ENCODE results near the gene DCBLD1.
"Not testable (repeated sequence)": the region's sequence is repeated elsewhere in the genome, so short reads cannot be mapped to it uniquely, and the experiment has no call there.

DCBLD1 gene

GRCh38 chr6:117503211-117503610, 20.7 kb downstream of the DCBLD1 start:
- no peak for DNase-seq

- no peak for DNase-seq
These were observed 22.1 kb downstream of the DCBLD1 start for GRCh38 chr6:117504478-117505144.

GRCh38 chr6:117505311-117505710, 22.8 kb downstream of the DCBLD1 start:
- no peak for DNase-seq

DNA sequence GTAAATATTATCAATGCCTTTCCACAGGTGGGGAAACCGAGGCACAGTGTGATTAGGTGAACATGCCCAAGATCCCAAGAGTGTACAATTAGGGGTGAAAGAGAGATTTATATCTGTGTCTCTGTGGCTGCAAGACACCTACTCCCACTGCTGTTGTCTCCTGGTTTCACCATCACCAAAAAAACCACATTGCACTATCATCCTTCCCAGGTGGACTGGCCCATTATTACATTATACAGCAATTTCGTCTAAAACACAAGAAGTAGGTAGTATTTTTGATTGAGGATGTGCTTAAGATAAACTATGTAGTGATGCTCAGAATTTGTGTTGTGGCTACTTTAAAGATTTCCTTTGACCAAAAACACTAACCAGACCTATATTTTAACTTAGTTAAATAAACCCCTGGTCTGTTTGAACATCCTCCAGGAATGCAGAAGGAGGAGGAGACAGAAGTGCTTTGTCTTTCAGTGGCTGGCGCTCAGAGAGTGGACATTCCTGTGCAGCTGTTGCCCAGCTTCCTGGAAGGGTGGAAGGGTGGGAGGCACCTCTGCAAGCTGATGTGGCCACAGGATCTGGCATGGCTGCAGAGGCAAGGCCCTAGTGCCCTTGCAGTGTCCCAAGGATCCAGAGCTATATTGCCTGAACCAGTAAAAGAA, 23.8 kb downstream of the DCBLD1 start:
- DNase-seq: no peak

- DNase-seq: no peak
These were observed 24.4 kb downstream of the DCBLD1 start for GRCh38 chr6:117506907-117507306.

- no peak for DNase-seq
These were observed 26.0 kb downstream of the DCBLD1 start for GRCh38 chr6:117508450-117508971.

DNA sequence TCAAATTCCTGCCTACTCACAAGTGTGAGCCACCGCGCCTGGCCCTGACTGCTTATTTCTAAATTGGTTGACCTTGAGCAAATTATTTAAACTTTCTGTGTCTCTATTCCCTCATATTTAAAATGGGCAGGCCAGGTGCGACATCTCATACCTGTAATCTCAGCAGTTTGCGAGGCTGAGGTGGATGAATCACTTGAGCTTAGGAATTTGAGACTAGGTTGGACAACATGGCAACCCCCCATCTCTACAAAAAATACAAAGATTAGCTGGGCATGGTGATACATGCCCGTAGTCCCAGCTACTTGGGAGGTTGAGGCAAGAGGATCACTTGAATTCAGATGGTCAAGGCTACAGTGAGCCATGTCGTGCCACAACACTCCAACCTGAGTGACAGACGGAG, 26.5 kb downstream of the DCBLD1 start:
- DNase-seq: no peak

GRCh38 chr6:117512056-117512828, 29.8 kb downstream of the DCBLD1 start:
- DNase-seq: no peak

- DNase-seq: no peak
These were observed 30.6 kb downstream of the DCBLD1 start for GRCh38 chr6:117512987-117513573.

DNA sequence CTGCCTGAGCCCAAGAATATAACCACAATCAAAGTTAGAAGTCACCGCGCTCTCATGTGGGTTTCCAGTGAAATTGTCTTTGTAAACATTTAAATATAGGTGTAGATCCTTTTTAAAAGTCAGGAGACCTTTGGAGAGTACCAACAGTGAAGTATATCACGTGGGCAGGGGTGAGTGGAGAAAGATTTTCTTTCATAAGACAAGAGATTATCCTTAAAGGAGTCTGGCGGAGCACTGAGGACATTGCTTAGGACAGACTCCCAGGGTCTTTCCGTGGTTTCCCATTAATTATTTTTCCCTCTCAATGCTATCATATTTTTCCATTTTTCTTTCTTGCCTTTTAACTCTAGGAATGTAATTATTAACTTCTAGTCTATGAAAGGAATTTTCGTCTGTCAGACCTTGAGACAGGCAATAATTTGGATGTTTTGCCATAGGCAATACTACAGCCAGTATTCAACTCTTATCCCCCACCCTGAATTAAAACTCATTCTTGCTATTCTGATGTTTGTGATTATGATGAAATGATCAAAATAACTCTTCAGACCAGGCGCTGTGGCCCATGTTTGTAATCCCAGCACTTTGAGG, 31.4 kb downstream of the DCBLD1 start:
- DNase-seq: no peak

GRCh38 chr6:117514655-117515054, 32.2 kb downstream of the DCBLD1 start:
- DNase-seq: no peak

DNA sequence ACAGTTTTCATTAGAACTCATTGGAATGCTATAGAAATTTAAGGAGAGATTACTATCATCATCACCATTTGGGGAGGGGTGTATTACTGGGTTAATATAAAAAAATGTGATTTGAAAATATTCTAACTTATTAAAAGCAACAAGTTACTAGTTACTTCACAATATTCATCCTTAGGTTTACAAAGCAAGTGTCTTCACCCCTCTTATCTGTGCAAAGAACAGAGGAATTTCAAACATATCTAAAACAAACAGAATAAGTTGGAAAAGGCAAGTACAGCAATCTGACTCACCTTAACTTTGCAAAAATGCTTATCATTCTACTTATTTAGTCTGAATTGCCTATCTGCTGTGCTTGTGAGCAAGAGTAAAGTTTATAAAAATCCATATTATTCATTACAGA, 32.9 kb downstream of the DCBLD1 start:
- DNase-seq: no peak

GRCh38 chr6:117517995-117518394, 35.5 kb downstream of the DCBLD1 start:
- DNase-seq: not testable (repeated sequence)

DNA sequence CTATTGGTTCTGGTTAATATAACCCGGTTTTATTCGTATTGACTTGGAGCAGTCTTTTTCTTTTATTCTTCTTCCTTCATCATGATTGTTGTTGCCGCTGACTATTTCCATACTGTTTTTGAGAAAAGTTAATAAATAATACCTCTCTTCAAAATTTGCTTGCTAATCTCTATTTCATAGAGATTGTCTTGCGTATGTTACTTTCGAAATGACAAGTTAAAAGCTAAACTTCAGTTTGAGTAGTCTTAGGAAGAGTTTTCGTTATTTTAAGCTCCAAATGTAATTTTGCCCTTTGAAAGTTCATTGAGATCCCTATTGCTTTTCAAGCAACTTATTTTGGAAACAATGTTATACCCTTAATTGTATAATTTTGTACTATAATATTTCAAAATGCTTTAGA, 36.4 kb downstream of the DCBLD1 start:
- no peak for DNase-seq

DNA sequence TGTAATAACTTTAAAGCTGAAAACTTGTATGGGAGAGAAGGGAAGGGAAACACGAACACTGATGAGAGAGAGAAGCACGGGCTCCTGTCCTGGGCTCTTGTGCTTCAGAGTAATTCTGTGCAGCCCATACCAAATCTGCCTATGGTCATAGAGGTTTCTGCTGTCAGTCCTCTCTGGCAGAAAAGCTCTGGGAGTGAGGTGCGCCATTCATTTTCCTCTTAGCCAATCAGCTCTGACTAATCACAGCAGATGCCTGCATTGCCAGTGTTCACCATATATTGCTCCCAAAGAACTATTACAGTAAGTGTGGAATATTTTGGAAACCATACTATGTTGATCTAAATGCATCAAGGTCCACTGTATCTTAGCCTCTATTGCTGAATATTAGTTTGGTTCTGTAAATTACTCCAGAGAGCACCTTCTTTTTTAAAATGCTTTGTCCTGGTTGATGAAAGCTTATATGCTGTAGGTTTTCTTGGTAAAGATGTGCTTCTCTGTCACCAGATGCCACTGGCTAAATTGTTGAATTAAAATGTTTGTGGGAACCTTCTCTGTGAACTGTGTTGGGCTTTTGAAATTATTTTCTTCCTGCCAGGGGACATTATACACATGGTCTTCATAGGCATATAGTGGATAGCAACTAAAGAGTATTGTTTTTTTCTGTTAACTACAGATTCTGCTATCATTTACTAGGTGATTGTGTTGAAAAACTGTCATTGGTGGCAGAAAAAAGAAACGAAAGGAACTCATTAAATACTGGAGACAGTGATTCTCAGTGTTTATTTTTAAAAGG, 38.3 kb downstream of the DCBLD1 start:
- no peak for DNase-seq

DNA sequence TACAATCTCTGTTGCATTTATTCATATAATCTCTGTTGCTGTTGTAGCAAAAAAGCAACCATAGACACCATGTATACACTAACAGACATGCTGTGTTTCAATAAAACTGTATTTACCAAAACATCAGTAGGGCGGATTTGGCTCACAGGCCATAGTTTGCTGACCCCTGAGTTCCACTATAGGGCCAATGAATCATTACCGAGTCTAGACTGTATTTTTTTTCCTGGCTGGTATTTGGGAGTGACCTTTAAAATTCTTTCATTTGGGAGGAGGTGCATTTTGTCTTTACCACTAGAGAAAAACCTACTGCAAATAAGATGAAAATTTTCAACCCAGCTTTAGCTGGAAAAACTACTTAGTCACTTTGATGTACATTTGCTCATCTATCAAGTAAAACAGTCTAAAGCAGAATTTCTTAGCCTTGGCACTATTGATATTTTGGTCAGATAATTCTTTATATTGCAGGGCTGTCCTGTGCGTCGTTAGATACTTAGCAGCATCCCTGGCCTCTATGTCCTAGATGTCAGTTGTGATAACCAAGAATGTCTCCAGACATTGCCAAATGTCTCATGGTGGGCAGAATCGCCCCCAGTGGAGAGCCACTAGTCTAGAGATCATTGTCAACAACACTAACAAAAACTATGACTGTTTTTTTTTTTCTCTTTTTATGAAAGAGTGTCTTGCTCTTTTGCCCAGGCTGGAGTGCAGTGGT, 39.5 kb downstream of the DCBLD1 start:
- no peak for DNase-seq

DNA sequence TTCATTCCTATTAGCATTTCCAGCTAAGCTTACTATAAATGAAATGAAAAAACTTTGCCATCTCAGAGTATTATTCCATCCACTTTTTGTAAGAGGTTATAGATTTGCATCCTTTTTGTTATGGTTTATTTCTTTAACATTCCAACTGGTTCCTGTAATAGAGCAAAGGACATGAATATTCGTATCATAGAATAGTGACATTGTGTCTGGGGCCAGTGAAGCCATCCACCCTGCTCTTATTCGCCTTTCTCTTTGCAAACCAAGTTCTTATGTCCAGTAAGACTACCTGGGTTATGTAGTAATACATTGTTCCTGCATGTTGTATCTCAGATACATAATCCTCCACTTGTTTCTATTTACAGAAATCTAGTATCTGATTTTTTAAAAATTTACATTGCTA, 43.1 kb downstream of the DCBLD1 start:
- DNase-seq: no peak

GRCh38 chr6:117530467-117531242, 48.2 kb downstream of the DCBLD1 start:
- no peak for DNase-seq

GRCh38 chr6:117531346-117531745, 48.9 kb downstream of the DCBLD1 start:
- no peak for DNase-seq
